ENCODE data around the gene FIBCD1.

DNA sequence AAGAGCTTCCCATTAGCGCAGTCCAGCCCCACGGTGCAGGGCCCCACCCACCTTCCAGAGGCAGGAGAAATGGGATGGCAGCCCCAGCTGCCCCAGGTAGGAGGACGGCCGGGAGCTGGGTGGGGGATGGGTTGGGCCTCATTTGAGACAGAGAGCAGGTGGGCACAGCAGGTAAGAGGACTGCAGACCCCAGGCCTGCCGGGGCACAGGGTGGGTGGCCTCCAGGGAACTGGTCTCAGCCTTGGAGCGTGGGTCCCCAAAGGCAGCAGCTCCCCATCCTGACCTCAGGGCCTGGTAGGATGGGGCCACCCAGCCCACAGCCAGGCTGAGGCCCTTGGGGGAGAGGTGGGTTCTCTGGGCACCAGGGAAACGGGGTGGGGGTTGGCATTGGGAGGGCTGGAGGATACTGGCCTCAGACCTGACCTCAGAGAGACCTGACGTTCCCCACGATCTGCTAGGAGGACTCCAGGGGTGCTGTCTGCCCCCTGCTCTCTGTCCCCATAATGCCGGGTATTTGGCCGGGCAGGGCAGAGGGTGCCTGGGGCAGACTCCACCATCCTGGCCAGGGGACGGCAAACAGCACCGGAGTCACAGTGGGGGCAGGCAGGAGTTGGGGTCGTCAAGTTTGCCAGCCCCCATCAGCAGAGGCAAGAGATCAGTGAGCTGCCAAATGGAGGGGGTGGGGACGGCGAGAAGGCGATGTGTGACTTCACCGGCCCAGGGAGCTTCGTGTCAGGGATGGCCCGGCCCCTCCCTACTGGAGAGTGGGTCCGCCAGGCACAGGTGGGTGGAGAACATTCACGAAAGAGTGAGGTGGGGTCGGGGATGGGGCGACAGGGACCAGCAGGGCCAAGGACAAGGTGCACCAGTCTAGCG, 35.6 kb downstream of the FIBCD1 start:
- TF ChIP-seq SPI1 (IDR thresholded peaks at IDR 0.05; ENCODE audit: low read depth, low read length), result no peak
- TF ChIP-seq POLR2A (IDR thresholded peaks at IDR 0.05; ENCODE audit: low read depth, low read length), result no peak
- no peak for TF ChIP-seq POU2F2 (IDR thresholded peaks at IDR 0.05; ENCODE audit: low read depth, low read length)
- TF ChIP-seq POLR2AphosphoS5 (IDR thresholded peaks at IDR 0.05; ENCODE audit: low read depth, low read length), result no peak
- TF ChIP-seq TAF1 (IDR thresholded peaks at IDR 0.05; ENCODE audit: low read depth, low read length), result no peak
